ENCODE data around the gene ACVR1. TPM values are rescaled to one million over a fixed set of nuclear protein-coding genes. Genes with fewer than 3 reads are reported as not detected.

Gene ACVR1
- total RNA-seq, 1 donor from 2014 or later = 66.6 TPM

- Mint-ChIP-seq H3K27me3 (ENCODE audit: unreplicated experiment) (peaks cover 32% of the 10 kb centered on the region), H3K4me3 (ENCODE audit: unreplicated experiment) (no peak overlapping the region), H3K4me1 (ENCODE audit: unreplicated experiment) (no peaks in the 10 kb centered on the region), H3K9me3 (ENCODE audit: unreplicated experiment) (no peaks in the 10 kb centered on the region), H3K36me3 (ENCODE audit: unreplicated experiment) (no peaks in the 10 kb centered on the region), H3K27ac (ENCODE audit: unreplicated experiment) (no peak overlapping the region)
- no peak for DNase-seq (ENCODE audit: extremely low spot score, unreplicated experiment)
- no peak for TF ChIP-seq CTCF (IDR thresholded peaks at IDR 0.05)
These were observed 46.2 kb upstream of the ACVR1 start for GRCh38 chr2:157922336-157922735.

- Mint-ChIP-seq H3K27ac (ENCODE audit: unreplicated experiment) (no peak overlapping the region), H3K4me1 (ENCODE audit: unreplicated experiment) (no peaks in the 10 kb centered on the region), H3K9me3 (ENCODE audit: unreplicated experiment) (no peaks in the 10 kb centered on the region), H3K27me3 (ENCODE audit: unreplicated experiment) (peaks cover 35% of the 10 kb centered on the region), H3K36me3 (ENCODE audit: unreplicated experiment) (no peaks in the 10 kb centered on the region), H3K4me3 (ENCODE audit: unreplicated experiment) (no peak overlapping the region)
- TF ChIP-seq CTCF (IDR thresholded peaks at IDR 0.05) = no peak
- no peak for DNase-seq (ENCODE audit: extremely low spot score, unreplicated experiment)
These were observed 44.6 kb upstream of the ACVR1 start for GRCh38 chr2:157920736-157921135.

GRCh38 chr2:157919181-157919580 lies 43.1 kb upstream of the ACVR1 start:
- H3K4me3 Mint-ChIP-seq (ENCODE audit: unreplicated experiment) = no peak overlapping the region
- no peak for DNase-seq (ENCODE audit: extremely low spot score, unreplicated experiment)
- H3K4me1 Mint-ChIP-seq (ENCODE audit: unreplicated experiment) = no peaks in the 10 kb centered on the region
- H3K36me3 Mint-ChIP-seq (ENCODE audit: unreplicated experiment) = no peaks in the 10 kb centered on the region
- peaks cover 35% of the 10 kb centered on the region for H3K27me3 Mint-ChIP-seq (ENCODE audit: unreplicated experiment)
- H3K9me3 Mint-ChIP-seq (ENCODE audit: unreplicated experiment) = no peaks in the 10 kb centered on the region
- no peak overlapping the region for H3K27ac Mint-ChIP-seq (ENCODE audit: unreplicated experiment)
- no peak for TF ChIP-seq CTCF (IDR thresholded peaks at IDR 0.05)

- no peaks in the 10 kb centered on the region for H3K36me3 Mint-ChIP-seq (ENCODE audit: unreplicated experiment)
- no peaks in the 10 kb centered on the region for H3K4me1 Mint-ChIP-seq (ENCODE audit: unreplicated experiment)
- no peaks in the 10 kb centered on the region for H3K9me3 Mint-ChIP-seq (ENCODE audit: unreplicated experiment)
- no peak overlapping the region for H3K27ac Mint-ChIP-seq (ENCODE audit: unreplicated experiment)
- H3K4me3 Mint-ChIP-seq (ENCODE audit: unreplicated experiment) = no peak overlapping the region
- no peak for TF ChIP-seq CTCF (IDR thresholded peaks at IDR 0.05)
- no peak for DNase-seq (ENCODE audit: extremely low spot score, unreplicated experiment)
- peaks cover 34% of the 10 kb centered on the region for H3K27me3 Mint-ChIP-seq (ENCODE audit: unreplicated experiment)
These were observed 42.2 kb upstream of the ACVR1 start for GRCh38 chr2:157918319-157918718.

- no peak overlapping the region for H3K4me3 Mint-ChIP-seq (ENCODE audit: unreplicated experiment)
- H3K36me3 Mint-ChIP-seq (ENCODE audit: unreplicated experiment) = no peaks in the 10 kb centered on the region
- no peak for TF ChIP-seq CTCF (IDR thresholded peaks at IDR 0.05)
- H3K27me3 Mint-ChIP-seq (ENCODE audit: unreplicated experiment) = peaks cover 22% of the 10 kb centered on the region
- H3K4me1 Mint-ChIP-seq (ENCODE audit: unreplicated experiment) = no peaks in the 10 kb centered on the region
- no peak overlapping the region for H3K27ac Mint-ChIP-seq (ENCODE audit: unreplicated experiment)
- no peaks in the 10 kb centered on the region for H3K9me3 Mint-ChIP-seq (ENCODE audit: unreplicated experiment)
- no peak for DNase-seq (ENCODE audit: extremely low spot score, unreplicated experiment)
These were observed 35.6 kb upstream of the ACVR1 start for GRCh38 chr2:157911750-157912149.

Measured in osteocyte (in vitro differentiated cells).